Measurements from ENCODE around the gene PSG2. TPM values are rescaled to one million over a fixed set of nuclear protein-coding genes. Genes with fewer than 3 reads are reported as not detected.
"Not testable (repeated sequence)": the region's sequence is repeated elsewhere in the genome, so short reads cannot be mapped to it uniquely, and the experiment has no call there.

Gene PSG2
- total and polyA plus RNA-seq, 2 donors (not counting 3 experiments of a cell fraction or from before 2014, with no cell fraction given) = not detected

DNA sequence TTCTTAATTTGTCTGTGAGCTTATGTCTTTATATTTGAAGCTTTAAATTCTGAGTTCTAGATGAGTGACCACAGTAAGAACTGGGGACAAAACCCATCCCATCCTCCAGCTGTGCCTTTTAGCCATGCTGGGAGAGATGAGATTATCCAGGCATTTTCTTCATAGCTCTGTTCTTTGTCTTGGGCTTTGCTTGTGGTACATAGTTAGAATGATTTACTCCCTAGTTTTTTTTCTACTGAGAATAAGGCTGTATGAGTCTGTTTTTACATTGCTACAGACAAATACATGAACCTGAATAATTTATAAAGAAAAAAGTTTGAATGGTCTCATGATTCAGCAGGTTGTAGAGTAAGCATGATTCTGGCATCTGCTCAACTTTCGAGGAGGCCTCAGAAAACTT, 24.9 kb upstream of the PSG2 start:
- intact Hi-C loops (cut with micrococcal nuclease); H3K79me2 ChIP-seq (ENCODE audit: control insufficient read depth, insufficient read depth, low read length); H3K9me1 ChIP-seq (replicated peaks; ENCODE audit: control insufficient read depth, extremely low read depth, insufficient read depth, low read length); H2AFZ ChIP-seq (ENCODE audit: low read depth, low read length); H3K9ac ChIP-seq (replicated peaks; ENCODE audit: extremely low read depth, insufficient read depth, low read length); DNase-seq (ENCODE audit: low read depth, low spot score); H3K9me3 ChIP-seq (replicated peaks; ENCODE audit: control insufficient read depth, insufficient read depth, low read length); H3K36me3 ChIP-seq (ENCODE audit: control insufficient read depth in 2 of 2, extremely low read depth in 1 of 2, insufficient read depth in 2 of 2, low read length in 2 of 2); H3K27ac ChIP-seq (ENCODE audit: insufficient read depth, low read depth, low read length); BruUV-seq (replicated peaks); POLR2A ChIA-PET; CTCF ChIA-PET; H3K4me3 ChIP-seq (replicated peaks in 1 of 3; ENCODE audit: insufficient read depth in 1 of 3, low read depth in 1 of 3, low read length in 3 of 3); dilution Hi-C loops (cut with MboI; ENCODE audit: extremely low pct_ligation_motif_present, low sequenced_read_pairs); H3K27me3 ChIP-seq (ENCODE audit: control insufficient read depth in 2 of 2, insufficient read depth in 2 of 2, low read length in 2 of 2); H3K4me1 ChIP-seq (ENCODE audit: control insufficient read depth, extremely low read depth, insufficient read depth, low read length); H3K4me2 ChIP-seq (ENCODE audit: insufficient read depth, low read length); H4K20me1 ChIP-seq (replicated peaks; ENCODE audit: control insufficient read depth, extremely low read depth, insufficient read depth, low read length); FAIRE-seq: not testable (repeated sequence)

GRCh38 chr19:43105496-43105895, 23.0 kb upstream of the PSG2 start:
- TF ChIP-seq GATA2 (IDR thresholded peaks at IDR 0.05; ENCODE audit: insufficient read depth, insufficient read length, low read depth, low read length) (no peak), JUN (IDR thresholded peaks at IDR 0.05; ENCODE audit: borderline replicate concordance, insufficient read depth, insufficient read length, low read depth) (no peak)
- DNase-seq (ENCODE audit: low read depth, low spot score) (no peak), FAIRE-seq (no peak)
- H3K27ac ChIP-seq (ENCODE audit: insufficient read depth, low read depth, low read length) = no peak overlapping the region
- no peak overlapping the region for H2AFZ ChIP-seq (ENCODE audit: low read depth, low read length)
- no peaks in the 10 kb centered on the region for H4K20me1 ChIP-seq (replicated peaks; ENCODE audit: control insufficient read depth, extremely low read depth, insufficient read depth, low read length)
- dilution Hi-C loops (cut with MboI; ENCODE audit: extremely low pct_ligation_motif_present, low sequenced_read_pairs) (no loop called here), intact Hi-C loops (cut with micrococcal nuclease) (no loop called here)
- H3K9ac ChIP-seq (replicated peaks; ENCODE audit: extremely low read depth, insufficient read depth, low read length) = no peak overlapping the region
- no peaks in the 10 kb centered on the region for H3K27me3 ChIP-seq (ENCODE audit: control insufficient read depth in 2 of 2, insufficient read depth in 2 of 2, low read length in 2 of 2)
- POLR2A ChIA-PET = no interaction called here
- H3K9me1 ChIP-seq (replicated peaks; ENCODE audit: control insufficient read depth, extremely low read depth, insufficient read depth, low read length) = no peaks in the 10 kb centered on the region
- CTCF ChIA-PET = no interaction called here
- H3K79me2 ChIP-seq (ENCODE audit: control insufficient read depth, insufficient read depth, low read length) = no peaks in the 10 kb centered on the region
- H3K4me2 ChIP-seq (ENCODE audit: insufficient read depth, low read length) = no peak overlapping the region
- no peaks in the 10 kb centered on the region for H3K9me3 ChIP-seq (replicated peaks; ENCODE audit: control insufficient read depth, insufficient read depth, low read length)
- H3K4me3 ChIP-seq (replicated peaks in 1 of 3; ENCODE audit: insufficient read depth in 1 of 3, low read depth in 1 of 3, low read length in 3 of 3) = no peak overlapping the region
- no peaks in the 10 kb centered on the region for H3K36me3 ChIP-seq (ENCODE audit: control insufficient read depth in 2 of 2, extremely low read depth in 1 of 2, insufficient read depth in 2 of 2, low read length in 2 of 2)
- BruUV-seq (replicated peaks) = no TSS peak
- no peaks in the 10 kb centered on the region for H3K4me1 ChIP-seq (ENCODE audit: control insufficient read depth, extremely low read depth, insufficient read depth, low read length)

- H3K9me3 ChIP-seq (replicated peaks; ENCODE audit: control insufficient read depth, insufficient read depth, low read length); H3K27ac ChIP-seq (ENCODE audit: insufficient read depth, low read depth, low read length); H3K27me3 ChIP-seq (ENCODE audit: control insufficient read depth in 2 of 2, insufficient read depth in 2 of 2, low read length in 2 of 2); H3K36me3 ChIP-seq (ENCODE audit: control insufficient read depth in 2 of 2, extremely low read depth in 1 of 2, insufficient read depth in 2 of 2, low read length in 2 of 2); H2AFZ ChIP-seq (ENCODE audit: low read depth, low read length); DNase-seq (ENCODE audit: low read depth, low spot score); H4K20me1 ChIP-seq (replicated peaks; ENCODE audit: control insufficient read depth, extremely low read depth, insufficient read depth, low read length); H3K4me2 ChIP-seq (ENCODE audit: insufficient read depth, low read length); H3K9me1 ChIP-seq (replicated peaks; ENCODE audit: control insufficient read depth, extremely low read depth, insufficient read depth, low read length); dilution Hi-C loops (cut with MboI; ENCODE audit: extremely low pct_ligation_motif_present, low sequenced_read_pairs); POLR2A ChIA-PET; H3K4me3 ChIP-seq (replicated peaks in 1 of 3; ENCODE audit: insufficient read depth in 1 of 3, low read depth in 1 of 3, low read length in 3 of 3); H3K9ac ChIP-seq (replicated peaks; ENCODE audit: extremely low read depth, insufficient read depth, low read length); CTCF ChIA-PET; BruUV-seq (replicated peaks); H3K79me2 ChIP-seq (ENCODE audit: control insufficient read depth, insufficient read depth, low read length); FAIRE-seq; intact Hi-C loops (cut with micrococcal nuclease); H3K4me1 ChIP-seq (ENCODE audit: control insufficient read depth, extremely low read depth, insufficient read depth, low read length): not testable (repeated sequence)
Measured at GRCh38 chr19:43104215-43104850, 21.8 kb upstream of the PSG2 start.
